ENCODE data around the gene ADAMTS9. TPM values are rescaled to one million over a fixed set of nuclear protein-coding genes. Genes with fewer than 3 reads are reported as not detected.

The ADAMTS9 gene
- total and polyA plus RNA-seq, 10 of the 15 experiments (the other 5 are each of a cell fraction or from before 2014, with no cell fraction given) = 0.08 TPM; not detected in 9

DNA sequence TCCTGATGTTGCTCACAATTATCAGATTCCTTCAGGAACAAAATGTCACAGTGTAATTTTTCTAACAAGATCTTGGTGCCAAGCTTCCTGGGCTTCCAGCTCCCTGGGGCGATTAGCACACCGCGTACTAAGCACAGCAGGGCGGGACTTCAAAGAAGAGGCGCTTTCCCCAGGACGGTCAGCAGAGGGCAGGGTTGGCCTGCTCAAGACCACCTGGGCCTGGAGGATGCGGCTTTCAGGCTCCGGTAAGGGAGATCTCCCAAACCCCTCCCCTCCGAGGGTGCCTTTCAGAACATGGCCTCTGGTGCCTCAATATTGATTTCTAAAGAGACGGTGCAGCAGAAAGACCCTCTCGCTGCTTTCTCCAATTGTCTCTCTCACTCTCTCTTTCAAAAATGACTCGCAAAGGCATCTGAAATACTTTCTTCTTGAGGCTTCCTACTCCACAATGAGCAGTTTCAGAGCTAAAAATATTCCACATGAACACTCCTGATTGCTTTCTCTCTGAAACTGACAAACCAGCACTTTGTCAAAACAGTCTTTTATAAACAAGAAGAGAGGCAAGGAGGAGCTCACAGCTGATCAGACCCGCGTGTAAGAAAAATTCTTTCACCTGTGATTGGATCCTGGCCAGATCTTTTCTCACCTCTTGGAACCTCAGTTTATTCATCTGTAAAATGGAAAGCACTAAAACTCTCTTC lies 154.0 kb downstream of the ADAMTS9 start:
- in situ Hi-C loops (cut with MboI) = loop anchor here (5.0 to 10.0 kb wide), 2 partner anchors 1139 to 1201 kb away; no protein-coding TSS in a partner anchor
- no peaks in the 10 kb centered on the region for H3K4me1 ChIP-seq (ENCODE audit: control insufficient read depth, insufficient read depth, low read length)
- ChIA-PET CTCF (interaction anchor here (0.6 to 5.9 kb wide), 22 partner anchors 10 to 1232 kb away, joined by 3 to 40 read pairs (median 4); no protein-coding TSS in a partner anchor), SMC1A (ENCODE audit: uncharacterized antibody, unreplicated experiment) (interaction anchor here (0.7 to 2.2 kb wide), 10 partner anchors 27 to 1216 kb away, joined by 3 to 10 read pairs (median 4); no protein-coding TSS in a partner anchor), RAD21 (ENCODE audit: unreplicated experiment) (interaction anchor here (0.6 to 1.6 kb wide), 7 partner anchors 10 to 1140 kb away, joined by 3 to 4 read pairs (median 3); no protein-coding TSS in a partner anchor), POLR2A (no interaction called here)
- peak; percentile 99 for ATAC-seq
- H2AFZ ChIP-seq (ENCODE audit: control insufficient read depth, low read depth, low read length) = peak overlapping the region; percentile 54; the same call in 1 of the 2 replicates
- peak; percentile 7 for DNase-seq (ENCODE audit: low read depth, low spot score)
- H3K36me3 ChIP-seq (ENCODE audit: control insufficient read depth in 2 of 2, insufficient read depth in 2 of 2, low read length in 1 of 2) = no peaks in the 10 kb centered on the region
- BruUV-seq (replicated peaks) = no TSS peak
- no peaks in the 10 kb centered on the region for H3K9me3 ChIP-seq (replicated peaks; ENCODE audit: control insufficient read depth, insufficient read depth, low read length)
- intact Hi-C loops (cut with micrococcal nuclease; ENCODE audit: unreplicated experiment) = loop anchor here (1.0 to 5.0 kb wide), 5 partner anchors 639 to 1199 kb away; no protein-coding TSS in a partner anchor
- peak; percentile 86 for FAIRE-seq
- H3K4me2 ChIP-seq (ENCODE audit: control insufficient read depth, insufficient read depth) = peak overlapping the region; percentile 50
- 0 out of 4 replicates have a peak, but pooled peaks cover 0 to 2% of the 10 kb centered on the region in 2 experiments for H3K27me3 ChIP-seq (replicated peaks in 1 of 2; ENCODE audit: control insufficient read depth in 2 of 2, insufficient read depth in 2 of 2, low read length in 1 of 2)
- no peak overlapping the region for H3K9ac ChIP-seq (ENCODE audit: control insufficient read depth, insufficient read depth, low read length)
- no peak overlapping the region for H3K27ac ChIP-seq (ENCODE audit: control insufficient read depth, insufficient read depth)
- H3K4me3 ChIP-seq = no peak overlapping the region
- H3K79me2 ChIP-seq (ENCODE audit: control insufficient read depth, insufficient read depth, low read length) = no peaks in the 10 kb centered on the region
- 14% methylated on average over 14 of the region's 14 CpGs for WGBS (ENCODE audit: insufficient coverage, insufficient replicate concordance, low lambda C conversion rate, missing lambda C conversion rate)
- no peaks in the 10 kb centered on the region for H4K20me1 ChIP-seq (ENCODE audit: control insufficient read depth, insufficient read depth)
- TF ChIP-seq, protein P1, sequence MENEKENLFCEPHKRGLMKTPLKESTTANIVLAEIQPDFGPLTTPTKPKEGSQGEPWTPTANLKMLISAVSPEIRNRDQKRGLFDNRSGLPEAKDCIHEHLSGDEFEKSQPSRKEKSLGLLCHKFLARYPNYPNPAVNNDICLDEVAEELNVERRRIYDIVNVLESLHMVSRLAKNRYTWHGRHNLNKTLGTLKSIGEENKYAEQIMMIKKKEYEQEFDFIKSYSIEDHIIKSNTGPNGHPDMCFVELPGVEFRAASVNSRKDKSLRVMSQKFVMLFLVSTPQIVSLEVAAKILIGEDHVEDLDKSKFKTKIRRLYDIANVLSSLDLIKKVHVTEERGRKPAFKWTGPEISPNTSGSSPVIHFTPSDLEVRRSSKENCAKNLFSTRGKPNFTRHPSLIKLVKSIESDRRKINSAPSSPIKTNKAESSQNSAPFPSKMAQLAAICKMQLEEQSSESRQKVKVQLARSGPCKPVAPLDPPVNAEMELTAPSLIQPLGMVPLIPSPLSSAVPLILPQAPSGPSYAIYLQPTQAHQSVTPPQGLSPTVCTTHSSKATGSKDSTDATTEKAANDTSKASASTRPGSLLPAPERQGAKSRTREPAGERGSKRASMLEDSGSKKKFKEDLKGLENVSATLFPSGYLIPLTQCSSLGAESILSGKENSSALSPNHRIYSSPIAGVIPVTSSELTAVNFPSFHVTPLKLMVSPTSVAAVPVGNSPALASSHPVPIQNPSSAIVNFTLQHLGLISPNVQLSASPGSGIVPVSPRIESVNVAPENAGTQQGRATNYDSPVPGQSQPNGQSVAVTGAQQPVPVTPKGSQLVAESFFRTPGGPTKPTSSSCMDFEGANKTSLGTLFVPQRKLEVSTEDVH (IDR thresholded peaks at IDR 0.05; ENCODE audit: low read depth, partially characterized antibody) = no peak
- TF ChIP-seq HDGF (IDR thresholded peaks at IDR 0.05) = no peak
- TF ChIP-seq, protein P2, sequence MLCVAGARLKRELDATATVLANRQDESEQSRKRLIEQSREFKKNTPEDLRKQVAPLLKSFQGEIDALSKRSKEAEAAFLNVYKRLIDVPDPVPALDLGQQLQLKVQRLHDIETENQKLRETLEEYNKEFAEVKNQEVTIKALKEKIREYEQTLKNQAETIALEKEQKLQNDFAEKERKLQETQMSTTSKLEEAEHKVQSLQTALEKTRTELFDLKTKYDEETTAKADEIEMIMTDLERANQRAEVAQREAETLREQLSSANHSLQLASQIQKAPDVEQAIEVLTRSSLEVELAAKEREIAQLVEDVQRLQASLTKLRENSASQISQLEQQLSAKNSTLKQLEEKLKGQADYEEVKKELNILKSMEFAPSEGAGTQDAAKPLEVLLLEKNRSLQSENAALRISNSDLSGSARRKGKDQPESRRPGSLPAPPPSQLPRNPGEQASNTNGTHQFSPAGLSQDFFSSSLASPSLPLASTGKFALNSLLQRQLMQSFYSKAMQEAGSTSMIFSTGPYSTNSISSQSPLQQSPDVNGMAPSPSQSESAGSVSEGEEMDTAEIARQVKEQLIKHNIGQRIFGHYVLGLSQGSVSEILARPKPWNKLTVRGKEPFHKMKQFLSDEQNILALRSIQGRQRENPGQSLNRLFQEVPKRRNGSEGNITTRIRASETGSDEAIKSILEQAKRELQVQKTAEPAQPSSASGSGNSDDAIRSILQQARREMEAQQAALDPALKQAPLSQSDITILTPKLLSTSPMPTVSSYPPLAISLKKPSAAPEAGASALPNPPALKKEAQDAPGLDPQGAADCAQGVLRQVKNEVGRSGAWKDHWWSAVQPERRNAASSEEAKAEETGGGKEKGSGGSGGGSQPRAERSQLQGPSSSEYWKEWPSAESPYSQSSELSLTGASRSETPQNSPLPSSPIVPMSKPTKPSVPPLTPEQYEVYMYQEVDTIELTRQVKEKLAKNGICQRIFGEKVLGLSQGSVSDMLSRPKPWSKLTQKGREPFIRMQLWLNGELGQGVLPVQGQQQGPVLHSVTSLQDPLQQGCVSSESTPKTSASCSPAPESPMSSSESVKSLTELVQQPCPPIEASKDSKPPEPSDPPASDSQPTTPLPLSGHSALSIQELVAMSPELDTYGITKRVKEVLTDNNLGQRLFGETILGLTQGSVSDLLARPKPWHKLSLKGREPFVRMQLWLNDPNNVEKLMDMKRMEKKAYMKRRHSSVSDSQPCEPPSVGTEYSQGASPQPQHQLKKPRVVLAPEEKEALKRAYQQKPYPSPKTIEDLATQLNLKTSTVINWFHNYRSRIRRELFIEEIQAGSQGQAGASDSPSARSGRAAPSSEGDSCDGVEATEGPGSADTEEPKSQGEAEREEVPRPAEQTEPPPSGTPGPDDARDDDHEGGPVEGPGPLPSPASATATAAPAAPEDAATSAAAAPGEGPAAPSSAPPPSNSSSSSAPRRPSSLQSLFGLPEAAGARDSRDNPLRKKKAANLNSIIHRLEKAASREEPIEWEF (IDR thresholded peaks at IDR 0.05; ENCODE audit: insufficient replicate concordance, low read depth, low read length) = no peak
- no peak for TF ChIP-seq TCF12 (IDR thresholded peaks at IDR 0.05; ENCODE audit: low read depth, low read length)
- TF ChIP-seq, protein P3, sequence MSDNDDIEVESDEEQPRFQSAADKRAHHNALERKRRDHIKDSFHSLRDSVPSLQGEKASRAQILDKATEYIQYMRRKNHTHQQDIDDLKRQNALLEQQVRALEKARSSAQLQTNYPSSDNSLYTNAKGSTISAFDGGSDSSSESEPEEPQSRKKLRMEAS (IDR thresholded peaks at IDR 0.05; ENCODE audit: low read depth, low read length) = no peak
- peak; percentile 89 for TF ChIP-seq TCF7 (IDR thresholded peaks at IDR 0.05; ENCODE audit: borderline replicate concordance)
- TF ChIP-seq IRF4 (IDR thresholded peaks at IDR 0.05; ENCODE audit: low read depth, low read length) = no peak
- TF ChIP-seq GATAD2B (conservative IDR thresholded peaks at IDR 0.05; ENCODE audit: low read depth) = no peak
- peak; percentile 12; the same call in 1 of the 2 replicates for TF ChIP-seq RUNX3 (IDR thresholded peaks at IDR 0.05; ENCODE audit: low read length)
- no peak for TF ChIP-seq DPF2 (IDR thresholded peaks at IDR 0.05)
- no peak for TF ChIP-seq BHLHE40 (IDR thresholded peaks at IDR 0.05; ENCODE audit: borderline replicate concordance in 1 of 2, low read depth in 2 of 2, low read length in 1 of 2)
- TF ChIP-seq BMI1 (IDR thresholded peaks at IDR 0.05; ENCODE audit: borderline replicate concordance) = no peak
- TF ChIP-seq, protein P4, sequence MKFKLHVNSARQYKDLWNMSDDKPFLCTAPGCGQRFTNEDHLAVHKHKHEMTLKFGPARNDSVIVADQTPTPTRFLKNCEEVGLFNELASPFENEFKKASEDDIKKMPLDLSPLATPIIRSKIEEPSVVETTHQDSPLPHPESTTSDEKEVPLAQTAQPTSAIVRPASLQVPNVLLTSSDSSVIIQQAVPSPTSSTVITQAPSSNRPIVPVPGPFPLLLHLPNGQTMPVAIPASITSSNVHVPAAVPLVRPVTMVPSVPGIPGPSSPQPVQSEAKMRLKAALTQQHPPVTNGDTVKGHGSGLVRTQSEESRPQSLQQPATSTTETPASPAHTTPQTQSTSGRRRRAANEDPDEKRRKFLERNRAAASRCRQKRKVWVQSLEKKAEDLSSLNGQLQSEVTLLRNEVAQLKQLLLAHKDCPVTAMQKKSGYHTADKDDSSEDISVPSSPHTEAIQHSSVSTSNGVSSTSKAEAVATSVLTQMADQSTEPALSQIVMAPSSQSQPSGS (IDR thresholded peaks at IDR 0.05; ENCODE audit: low read length) = no peak
